Posterior vena cava (tissue), 2 donors: ENCODE data around the gene ADPRHL1. TPM values are rescaled to one million over a fixed set of nuclear protein-coding genes. Genes with fewer than 3 reads are reported as not detected.

Experiments
- DNase-seq: peaks from one replicate; pipeline ENCODE4 v3.0.0-alpha.2; 2020; ENCODE audit warnings: low spot score
- intact Hi-C, 2 donors: fragments of 100-400 bp; cut with DNase I; formaldehyde crosslinking; loops; one replicate each; pipeline versions ENCODE4 v1.14.1 to v1.14.2; 2022 to 2023
- total RNA-seq, 2 donors: library from RNA; stranded (reverse); fragmentation: NEBNext Ultra II Directional; extraction: Animal tissue kit (Norgen Biotek cat#: 25700); gene quantifications; one replicate each; pipeline ENCODE4 v1.2.1, GENCODE V29; 2021
- donor health status: DM: yes; HTN: yes; CAD: no.
- donor health status: DM: yes; HTN: yes; CAD: no.

Gene ADPRHL1
- total RNA-seq, 2 donors from 2014 or later: 1.2 to 1.6 TPM

DNA sequence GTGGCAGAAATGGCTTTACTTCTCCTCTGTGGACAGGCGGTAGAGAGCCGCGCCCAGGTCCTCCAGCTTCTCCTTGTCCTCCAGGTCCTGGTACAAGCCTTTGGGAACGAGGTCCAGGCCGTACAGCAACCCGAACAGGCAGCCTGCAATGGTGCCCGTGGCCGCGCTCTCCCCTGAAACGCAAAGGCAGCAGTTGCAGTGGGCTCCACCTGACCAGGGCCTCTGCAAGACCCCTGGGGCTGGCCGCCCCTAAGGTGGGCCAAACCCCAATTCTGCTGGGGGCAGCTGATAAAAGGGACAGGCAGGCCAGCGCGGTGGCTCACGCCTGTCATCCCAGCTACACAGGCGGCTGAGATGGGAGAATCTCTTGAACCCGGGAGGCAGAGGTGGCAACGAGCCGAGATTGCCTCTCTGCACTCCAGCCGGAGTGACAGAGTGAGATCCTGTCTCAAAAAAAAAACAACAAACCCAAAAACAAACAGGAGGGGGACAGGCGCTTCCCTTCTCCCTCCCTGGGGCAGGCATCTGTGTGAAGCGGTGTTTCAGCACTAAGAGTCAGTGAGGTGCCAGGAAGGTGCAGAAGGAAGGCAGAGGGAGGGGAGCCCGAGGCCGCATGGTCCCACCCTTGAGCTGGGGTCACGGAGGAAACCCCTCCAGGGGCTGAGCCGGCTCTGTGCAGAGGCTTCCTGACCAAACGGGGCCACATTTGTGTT lies 30.3 kb downstream of the ADPRHL1 start:
- intact Hi-C loops: no loop called here
- no peak for DNase-seq

DNA sequence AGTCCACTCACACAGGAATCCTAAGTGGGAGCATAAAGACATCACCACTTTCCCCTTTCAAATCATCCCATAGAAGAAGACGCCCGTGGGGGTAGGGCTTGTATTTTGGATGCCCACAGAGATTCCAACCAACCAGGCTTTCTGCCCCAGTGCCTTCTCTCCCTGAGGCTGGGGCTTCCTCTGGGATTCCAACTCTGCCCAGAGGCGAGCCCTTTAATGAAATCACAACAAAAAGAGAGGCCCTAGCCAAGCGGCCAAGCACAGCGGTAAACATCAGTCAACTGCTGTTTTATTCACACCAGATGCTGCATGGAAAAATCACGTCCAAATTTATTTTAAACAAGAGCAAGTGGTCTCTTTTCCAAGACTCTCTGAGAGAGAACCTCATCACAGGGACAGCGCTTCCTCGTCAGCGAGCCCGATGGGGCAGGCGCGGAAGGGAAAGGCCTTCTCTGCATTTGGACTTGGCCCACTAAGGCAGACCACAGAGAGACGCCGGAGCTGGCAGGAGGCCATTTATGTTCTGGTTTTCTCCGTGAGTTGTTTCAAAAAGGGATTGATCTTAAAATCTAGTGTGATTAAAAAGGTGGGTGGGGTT lies 31.5 kb downstream of the ADPRHL1 start:
- DNase-seq: peak; percentile 85
- intact Hi-C loops: no loop called here

DNA sequence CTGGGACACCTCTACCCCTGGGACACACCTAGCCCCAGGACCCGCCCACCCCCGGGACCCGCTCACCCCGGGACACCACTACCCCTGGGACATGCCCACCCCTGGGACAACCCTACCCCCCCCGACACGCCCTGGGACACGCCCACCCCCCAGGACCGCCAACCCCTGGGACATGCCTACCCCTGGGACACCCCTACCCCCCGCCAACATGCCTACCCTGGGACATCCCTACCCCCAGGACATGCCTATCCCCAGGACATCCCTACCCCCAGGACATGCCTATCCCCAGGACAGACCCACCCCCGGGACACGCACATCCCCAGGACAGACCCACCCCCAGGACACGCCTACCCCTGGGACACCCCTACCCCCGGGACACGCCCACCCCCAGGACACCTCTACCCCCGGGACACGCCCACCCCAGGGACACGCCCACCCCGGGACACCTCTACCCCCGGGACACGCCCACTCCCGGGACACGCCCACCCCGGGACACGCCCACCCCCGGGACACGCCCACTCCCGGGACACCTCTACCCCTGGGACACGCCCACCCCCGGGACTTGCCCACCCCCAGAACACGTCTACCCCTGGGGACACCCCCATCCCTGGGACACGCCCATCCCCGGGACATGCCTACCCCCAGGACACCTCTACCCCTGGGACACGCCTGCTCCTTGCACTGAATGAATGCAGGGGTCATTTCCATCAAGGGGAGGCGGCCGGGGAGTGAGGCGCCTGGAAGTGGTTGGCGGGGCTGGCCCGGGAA lies 32.3 kb downstream of the ADPRHL1 start:
- DNase-seq: no peak
- intact Hi-C loops: no loop called here

GRCh38 chr13:113420232-113420631 lies 33.1 kb downstream of the ADPRHL1 start:
- no peak for DNase-seq
- intact Hi-C loops: no loop called here

DNA sequence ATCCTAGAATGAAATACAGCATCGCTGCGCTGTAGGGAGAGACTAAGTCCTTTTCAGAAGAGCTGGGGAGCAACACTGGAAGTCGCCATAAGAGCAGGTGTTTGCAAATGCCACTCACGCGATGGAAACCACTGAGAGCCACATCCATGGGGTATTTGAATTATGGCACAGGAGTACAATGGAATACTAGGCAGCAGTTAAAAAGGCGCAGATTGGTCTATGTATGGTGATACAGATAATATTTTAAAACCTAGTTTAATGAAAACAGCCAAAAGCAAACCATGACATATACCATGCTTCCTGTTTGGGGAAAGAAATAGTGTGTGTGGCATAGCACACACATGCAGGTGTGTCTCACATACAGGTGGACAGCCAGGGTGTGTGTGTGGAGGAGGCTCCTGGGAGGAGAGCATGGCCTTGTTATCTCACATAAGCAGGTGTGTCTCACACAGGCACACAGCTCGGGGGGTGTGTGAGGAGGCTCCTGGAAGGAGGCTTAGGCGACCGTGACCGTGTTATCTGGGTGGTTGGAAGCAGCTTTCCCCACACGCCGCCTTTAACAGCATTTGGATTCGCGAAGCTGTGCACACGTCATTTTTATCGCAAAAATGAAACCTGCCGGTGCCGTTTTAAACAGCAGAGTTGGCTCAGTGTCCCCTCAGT lies 33.6 kb downstream of the ADPRHL1 start:
- DNase-seq: no peak
- intact Hi-C loops: no loop called here

DNA sequence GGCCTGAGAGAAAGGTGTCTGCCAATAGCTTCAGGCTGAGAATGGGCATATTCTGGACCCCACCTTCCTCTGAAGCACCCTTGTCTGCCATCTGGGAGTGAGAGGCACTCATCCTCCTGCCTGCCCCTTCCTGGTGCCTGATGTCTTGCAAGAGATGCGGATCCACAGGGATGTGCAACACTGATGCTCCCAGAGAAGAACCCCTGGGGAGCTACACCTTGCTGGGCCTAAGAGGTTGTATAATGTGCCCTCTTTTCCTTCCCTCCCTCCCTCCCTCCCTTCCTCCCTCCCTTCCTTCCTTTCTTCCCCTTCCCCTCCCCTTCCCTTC lies 34.6 kb downstream of the ADPRHL1 start:
- DNase-seq: no peak
- intact Hi-C loops: no loop called here

DNA sequence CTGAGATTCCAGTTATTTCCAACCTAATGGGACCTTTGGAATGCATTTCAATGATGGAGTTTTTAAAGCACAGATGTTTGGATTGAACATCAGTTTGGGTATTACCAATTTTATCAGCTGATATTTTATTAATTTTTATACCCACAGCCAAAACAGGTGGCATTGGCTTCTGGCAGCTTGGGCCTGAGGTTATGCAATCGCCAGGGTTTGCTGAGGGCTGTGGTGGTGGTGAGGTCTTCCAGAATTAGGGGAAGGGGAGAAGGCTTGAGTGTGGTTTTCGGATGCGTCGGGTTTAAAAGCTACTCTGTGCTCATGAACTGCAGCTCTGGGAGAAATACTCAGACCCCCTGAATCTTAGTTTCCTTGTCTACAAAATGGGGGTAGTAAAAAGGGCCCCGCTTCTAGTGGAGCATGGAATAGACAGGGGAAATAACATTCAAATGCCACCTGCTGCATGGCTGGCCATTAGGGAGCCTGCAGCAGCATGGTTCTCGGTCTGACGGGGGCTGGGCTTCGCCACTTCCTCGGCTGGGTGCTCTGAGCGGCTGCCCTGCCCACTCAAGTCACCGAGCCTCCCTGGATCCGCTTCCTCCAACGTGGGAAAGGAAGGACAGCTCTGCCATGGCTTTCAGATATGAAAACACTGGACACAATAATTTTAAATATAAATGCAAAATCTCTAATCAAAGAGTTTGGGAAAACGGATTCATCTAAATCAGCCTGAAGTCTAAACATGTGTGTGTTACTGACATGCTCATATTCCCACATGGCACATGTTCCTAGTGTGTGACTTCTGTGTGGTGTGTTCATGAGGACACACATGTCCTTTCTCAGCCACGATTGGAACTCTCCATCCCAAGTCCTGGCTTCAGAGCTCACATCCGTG lies 35.2 kb downstream of the ADPRHL1 start:
- DNase-seq: no peak
- intact Hi-C loops: no loop called here

- no peak for DNase-seq
- intact Hi-C loops: no loop called here
Measured at GRCh38 chr13:113417008-113417751, 36.1 kb downstream of the ADPRHL1 start.

- intact Hi-C loops: no loop called here
- DNase-seq: no peak
Measured at GRCh38 chr13:113415825-113416224, 37.5 kb downstream of the ADPRHL1 start.

- intact Hi-C loops: no loop called here
- no peak for DNase-seq
Measured at GRCh38 chr13:113415032-113415431, 38.3 kb downstream of the ADPRHL1 start.

DNA sequence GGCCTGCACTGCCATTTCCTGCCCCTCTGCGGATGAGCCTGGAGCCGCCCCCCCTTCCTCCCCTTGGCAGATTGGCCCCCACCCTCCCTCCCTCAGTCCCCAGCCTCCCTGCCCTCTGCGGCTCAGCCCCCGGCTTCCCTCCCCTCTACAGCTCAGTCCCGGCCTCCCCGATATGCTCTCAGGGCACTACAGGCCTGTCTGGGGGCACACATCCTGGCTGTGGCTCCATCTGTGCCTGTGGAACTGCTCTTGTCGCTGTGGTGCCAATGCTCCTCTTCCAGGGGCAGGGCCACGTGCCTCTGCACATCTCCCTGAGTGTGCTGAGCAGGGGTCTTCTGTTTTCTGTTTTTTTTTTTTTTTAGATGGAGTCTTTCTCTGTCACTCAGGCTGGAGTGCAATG lies 39.0 kb downstream of the ADPRHL1 start:
- DNase-seq: no peak

GRCh38 chr13:113413898-113414282 lies 39.4 kb downstream of the ADPRHL1 start:
- DNase-seq: peak; percentile 73
- intact Hi-C loops: no loop called here

More for the DNA sequence above, 39.0 kb downstream of the ADPRHL1 start:
- intact Hi-C loops: no loop called here

DNA sequence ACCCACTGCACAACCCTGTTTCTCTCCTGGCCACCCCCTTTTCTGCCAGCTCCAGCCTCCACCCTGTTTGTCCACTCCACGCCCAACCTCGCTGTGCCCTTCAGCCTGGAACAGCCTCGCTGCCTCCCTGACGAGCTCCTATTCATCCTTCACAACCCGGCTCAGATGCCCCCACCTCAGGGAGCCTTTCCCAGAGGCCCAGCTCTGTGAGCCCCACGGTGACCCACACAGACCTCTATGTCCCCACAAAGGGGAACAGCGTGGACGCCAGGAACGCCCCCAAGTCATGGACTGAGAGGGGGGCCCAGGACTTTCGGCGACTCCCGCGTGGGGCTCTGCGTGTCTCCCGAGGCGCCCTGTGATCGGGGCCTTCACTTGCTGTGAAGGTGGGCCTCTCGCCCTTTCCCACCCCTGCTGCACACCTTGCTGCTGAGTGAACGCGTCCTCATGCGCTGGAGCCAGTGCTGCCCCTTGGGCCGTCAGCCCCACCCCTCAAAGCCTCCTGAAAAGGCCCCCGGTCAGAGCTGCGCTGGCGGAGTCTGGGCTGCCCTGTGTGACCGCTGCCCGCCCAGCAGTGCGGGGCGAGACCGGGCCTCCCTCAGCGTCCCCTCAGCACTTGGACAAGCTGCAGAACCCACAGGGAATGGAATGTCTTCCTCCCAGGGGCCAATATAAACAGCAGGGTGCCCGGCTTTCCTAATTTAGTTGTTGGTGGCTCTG lies 40.0 kb downstream of the ADPRHL1 start:
- intact Hi-C loops: no loop called here
- no peak for DNase-seq

GRCh38 chr13:113412440-113412839 lies 40.8 kb downstream of the ADPRHL1 start:
- no peak for DNase-seq
- intact Hi-C loops: no loop called here

DNA sequence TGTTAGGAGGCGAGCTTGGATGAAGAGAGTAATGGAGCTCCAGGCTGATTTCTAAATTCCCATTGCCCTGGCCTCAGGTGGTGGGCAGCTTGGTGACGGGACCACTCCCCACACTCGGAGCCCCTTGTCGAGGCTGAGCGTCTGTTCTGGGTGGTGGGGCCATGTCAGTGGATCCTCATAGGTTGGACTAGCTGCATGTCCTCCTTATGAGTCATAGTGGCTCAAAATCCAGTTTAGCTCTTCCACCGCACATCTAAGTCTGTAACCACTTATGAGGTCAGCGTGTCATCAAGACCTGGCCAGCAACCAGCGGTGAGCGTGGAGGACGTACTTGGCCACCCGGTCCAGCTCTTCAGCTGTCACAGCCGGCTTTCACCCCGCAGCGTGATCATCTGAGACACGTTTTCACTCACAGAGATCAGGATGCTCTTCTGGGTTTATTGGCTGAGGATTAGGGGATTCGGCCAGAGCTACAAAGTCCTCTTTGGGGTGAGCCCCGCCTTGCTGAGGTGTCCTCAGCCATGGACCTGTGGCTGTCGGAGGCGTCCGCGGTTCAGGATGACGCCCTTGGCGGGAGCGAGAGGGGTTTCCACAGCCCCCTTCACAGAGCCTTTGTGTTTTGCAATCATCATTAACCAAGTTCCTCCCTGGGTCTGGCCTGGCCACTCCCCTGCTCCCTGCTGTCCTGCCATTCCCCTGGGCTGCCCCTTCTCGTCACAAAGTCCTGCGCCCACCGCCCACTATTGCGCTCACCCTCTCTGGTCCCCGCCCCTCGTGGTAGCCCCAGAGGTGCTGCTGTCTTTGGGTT lies 41.9 kb downstream of the ADPRHL1 start:
- intact Hi-C loops: no loop called here
- DNase-seq: peak; percentile 80

DNA sequence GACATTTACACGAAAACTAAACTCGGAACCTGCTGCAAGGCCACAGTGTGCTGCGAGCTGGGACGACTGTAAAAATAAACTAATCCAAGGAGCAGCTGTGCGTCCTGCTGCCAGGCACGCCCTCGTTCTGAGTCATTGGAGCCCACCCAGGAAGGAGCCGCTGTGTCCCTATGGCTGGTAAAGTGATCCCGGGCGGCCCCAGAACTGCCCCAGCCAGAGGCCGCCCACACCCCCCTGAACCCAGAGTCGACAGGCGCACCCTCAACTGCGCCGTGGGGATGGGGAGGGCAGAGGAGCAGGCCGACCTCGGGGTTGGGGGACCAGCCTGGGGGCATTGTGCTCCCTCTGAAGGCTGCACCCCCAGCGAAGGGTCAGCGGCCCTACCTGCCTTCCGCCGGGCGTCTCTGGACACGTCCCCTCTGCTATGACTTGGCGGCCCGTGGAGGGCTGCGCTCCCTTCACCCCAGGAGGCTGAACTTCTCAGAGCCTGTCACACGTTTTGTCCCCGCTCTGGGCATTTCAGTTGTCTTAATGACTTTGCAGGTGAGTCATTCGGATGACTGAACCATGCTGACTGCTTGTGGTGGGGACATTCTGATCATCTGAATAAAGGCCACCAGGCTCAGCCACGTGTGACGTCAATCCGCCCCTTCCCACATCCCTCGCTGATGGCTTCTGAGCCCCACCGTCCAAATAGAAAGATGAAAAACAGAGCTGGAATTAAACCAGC lies 42.7 kb downstream of the ADPRHL1 start:
- intact Hi-C loops: no loop called here
- peak; percentile 72 for DNase-seq
